Glomerular visceral epithelial cell (primary cell): Measurements from ENCODE around the gene C17orf50.

Source experiments
- DNase-seq: peaks from one replicate; pipeline ENCODE4 v3.0.0-alpha.2; 2016; ENCODE audit errors: extremely low spot score

The C17orf50 gene

DNA sequence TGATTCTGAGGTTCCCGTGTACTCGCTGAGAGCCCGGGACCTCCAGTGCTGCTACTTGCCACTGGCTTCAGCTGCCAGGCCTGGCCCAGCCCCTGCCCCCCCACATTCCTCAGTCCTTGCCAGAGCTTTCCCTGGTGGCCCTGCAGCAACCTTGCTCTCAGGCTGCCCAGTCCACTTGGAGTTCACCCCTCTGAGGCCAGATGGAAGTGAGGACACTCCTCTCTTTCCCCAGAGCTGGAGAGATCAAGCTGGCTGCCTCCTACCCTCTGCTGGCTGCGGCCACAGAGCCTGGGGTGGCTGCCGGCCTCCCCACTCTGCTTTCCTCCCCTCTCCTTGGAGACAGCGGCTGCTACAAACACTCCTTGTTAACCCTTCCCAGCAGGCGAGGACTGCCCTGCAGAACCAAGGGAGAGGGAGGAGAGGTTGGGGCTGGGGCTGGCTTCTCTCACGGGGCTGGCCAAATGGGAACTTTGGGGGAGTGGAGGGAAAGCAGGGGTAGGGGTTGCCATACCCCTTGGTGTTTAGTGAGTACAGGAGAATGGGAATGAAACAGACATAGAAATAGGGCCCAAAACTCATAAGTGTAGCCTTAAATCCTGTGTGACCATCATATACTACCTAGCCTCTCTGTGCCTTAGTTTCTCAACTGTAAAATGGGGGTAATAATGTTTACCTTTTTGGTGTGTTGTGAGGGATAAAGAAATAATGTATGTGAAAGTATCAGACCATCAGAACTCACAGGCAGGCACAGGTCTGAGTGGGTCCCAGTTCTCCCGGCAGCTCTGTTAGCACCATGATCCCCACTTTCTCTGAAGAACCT is 7.5 kb upstream of the C17orf50 start, which contains the start of gene GAS2L2:
Gene GAS2L2, minus strand, starts transcription at position 295 of the 820 bp plus-strand sequence. CDS start 389 bp downstream, outside the sequence.
- DNase-seq = no peak

DNA sequence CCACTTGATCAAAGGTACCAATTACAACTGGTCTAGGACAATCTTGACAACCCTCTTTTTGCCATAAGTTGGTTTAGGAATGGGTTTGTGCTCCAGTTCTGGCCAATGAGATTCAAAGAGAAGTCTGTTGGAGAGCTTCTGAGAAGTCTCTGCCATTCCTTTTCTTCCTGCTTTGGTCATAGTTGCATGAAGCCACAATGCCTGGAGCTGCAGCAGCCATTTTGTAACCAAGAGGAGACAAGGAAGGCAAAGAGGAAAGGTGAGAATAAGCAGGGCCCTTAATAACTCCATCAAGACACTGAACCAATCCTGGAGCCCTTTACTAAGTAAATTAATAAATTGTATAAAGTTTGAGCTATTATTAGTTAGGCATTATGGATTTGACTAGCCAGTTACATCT is 3.4 kb upstream of the C17orf50 start:
- DNase-seq = no peak

DNA sequence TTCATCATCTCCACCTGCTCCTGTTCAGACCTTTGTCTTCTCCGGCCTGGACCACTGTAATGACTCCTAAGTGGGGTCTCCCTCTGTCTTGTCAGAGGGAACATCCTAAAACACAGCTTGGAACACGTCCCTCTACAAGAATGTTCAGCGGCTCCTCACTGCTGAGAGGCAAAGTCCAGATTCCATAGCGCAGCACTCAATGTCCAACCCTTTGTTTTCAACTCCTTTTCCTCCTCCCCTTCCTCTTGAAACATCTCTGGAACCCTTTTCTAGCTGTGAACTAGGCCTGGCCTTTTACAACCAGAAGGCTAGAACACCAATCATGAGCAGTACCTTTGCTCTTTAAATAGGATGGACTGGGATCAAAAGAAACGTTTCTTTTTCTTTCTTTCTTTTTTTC is 914 bp downstream of the C17orf50 start:
- no peak for DNase-seq

DNA sequence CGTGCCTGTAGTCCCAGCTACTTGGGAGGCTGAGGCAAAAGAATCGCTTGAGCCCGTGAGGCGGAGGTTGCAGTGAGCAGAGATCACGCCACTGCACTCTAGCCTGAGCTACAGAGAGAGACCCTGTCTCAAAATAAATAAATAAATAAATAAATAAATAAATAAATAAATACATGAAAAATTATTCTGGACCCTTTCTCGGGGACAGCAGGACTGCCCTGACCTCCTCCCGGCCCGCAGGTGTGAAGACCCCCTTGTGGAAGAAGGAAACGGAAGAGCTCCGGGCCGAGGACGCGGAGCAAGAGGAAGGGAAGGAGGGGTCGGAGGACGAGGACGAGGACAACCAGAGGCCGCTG is 3.1 kb downstream of the C17orf50 start:
- DNase-seq = no peak

DNA sequence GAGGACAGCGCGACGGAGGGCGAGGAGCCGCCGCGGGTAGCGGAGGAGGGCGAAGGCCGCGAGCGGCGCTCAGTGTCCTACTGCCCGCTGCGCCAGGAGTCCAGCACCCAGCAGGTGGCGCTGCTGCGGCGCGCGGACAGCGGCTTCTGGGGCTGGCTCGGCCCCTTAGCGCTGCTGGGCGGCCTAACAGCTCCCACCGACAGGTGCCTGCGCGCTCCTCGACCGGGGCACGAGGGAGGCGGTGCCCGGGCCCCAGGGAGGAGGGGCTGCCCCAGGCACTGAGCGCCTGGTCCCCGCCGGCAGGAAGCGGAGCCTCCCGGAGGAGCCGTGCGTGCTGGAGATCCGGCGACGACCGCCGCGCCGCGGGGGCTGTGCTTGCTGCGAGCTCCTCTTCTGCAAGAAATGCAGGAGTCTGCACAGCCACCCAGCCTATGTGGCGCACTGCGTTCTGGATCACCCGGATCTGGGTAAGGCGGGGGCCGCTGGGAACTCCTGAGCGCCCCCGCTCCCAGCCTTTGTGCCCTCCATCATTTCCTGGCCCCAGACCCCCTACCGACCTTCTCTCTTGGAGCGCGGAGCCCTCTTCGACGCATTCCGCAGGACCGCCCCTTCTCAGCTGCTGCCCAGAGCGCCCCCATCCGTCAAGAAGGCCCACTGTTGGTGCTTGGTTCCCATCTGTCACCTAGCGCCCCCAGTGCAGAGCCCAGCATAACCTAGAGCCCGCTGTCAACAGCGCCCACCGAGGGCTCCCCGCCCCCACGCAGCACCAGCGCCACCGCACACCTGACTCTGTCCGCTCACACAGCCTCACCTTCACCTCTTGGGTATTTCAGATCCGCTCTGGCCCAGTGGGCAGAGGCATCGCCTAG is 3.7 kb downstream of the C17orf50 start:
- DNase-seq = peak; percentile 95

DNA sequence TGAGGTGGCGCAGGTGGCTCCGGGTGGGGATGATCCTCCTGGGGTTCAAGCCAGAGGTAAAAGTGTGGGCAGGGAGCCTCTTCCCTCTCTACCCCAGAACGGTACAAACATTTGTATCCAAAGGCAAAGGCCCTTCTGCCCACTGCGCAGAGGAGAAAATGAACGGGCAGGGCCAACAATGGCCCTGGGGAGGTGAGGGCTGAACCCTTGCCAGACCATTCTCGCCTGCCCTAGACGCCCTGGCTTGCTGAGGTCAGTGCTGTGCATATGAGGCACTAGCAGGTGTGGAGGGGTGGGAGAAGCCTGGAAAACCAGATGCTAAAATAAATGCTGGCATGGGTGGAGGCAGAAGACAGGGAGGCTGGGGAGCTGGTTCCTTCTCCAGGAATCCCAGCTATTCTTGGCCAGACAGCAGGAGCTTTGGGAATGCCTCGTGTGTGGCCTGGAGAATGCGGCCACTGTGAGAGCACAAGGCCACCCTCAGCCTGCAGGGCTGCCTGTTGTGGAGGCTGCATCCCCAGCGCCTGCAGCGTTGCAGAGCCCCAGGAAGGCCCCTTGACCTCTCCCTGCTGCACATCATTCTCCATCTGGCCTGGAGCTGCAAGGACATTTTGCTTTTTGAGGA is 4.5 kb downstream of the C17orf50 start:
- DNase-seq = no peak

DNA sequence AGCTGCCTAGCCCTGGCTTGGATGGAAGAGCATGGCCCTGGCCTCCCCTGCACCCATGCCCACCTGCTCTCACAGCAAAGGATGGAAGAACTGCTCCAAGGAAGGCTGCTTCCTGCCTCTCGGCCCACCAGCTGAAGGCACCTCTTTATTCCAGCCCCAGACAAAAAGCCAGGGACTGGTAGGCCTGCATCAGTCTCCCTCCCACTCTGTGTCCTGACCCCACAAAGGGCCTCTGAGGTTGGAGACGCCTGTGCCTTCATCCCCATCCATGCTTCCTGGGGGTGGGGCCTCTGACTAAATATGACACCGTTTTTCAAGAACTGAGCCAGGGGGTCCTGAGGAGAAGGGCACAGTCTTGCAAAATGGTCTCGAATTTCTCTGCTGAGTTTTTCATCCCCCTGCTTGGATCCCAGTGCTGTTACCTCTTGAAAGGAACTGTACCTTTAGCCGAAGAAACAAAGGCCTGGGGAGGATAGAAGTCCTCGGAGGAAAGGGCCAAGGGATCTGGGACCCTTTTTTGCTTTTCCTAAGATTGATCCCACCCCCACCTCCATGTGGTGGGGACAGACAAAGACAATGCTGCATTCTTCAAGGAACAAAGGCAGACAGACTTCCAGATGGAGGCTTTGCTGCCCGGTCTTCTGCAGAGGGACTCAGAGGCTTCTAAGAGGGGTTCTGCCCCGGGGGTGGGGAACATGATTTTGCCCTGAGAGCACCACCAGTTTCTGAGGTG is 5.2 kb downstream of the C17orf50 start:
- DNase-seq = no peak

DNA sequence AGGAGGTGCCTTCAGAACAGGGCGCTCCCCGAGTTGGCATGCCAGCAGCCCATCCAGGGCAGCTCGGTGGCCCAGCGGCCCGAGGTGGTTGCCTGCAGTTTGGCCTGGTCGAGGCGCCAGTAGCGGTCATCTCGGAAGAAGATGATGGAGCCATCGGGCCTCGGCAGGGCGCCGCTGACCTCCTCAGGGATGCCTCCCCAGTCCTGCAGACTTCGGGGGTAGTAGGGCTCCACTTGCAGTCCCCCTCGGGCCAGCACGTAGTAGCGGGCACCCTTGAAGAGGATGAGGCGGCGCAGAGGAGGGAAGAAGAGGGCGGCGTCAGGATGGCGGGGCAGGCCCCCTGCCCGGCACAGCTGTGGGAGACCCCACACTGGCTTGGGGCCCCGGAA is 5.8 kb downstream of the C17orf50 start:
- no peak for DNase-seq

DNA sequence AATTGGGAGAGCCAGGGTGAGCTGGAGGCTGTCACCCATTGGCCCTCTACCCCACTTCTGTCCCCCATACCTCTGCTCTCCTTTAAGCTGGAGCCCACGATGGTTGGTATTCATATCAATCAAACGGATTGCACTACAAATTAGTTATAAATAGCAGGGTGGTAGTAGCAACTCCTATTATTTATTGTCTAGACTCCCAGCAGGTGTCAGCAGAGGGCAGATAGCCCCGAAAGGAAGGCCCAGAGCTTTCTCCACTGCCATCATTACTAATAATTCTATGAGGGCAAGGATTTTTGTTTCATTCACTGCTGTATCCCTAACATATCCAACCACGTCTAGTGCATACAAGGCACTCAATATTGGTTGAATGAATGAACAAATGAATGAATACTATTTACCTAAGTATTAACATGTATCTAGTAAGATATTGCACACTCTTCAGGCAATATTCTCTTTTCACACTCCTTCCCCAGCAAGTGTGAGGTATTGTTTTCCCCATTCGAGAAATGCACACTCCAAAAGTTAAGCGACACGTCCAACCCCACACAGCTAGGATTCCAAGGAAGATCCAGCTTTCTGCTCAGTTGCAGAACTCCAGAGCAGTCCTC is 6.3 kb downstream of the C17orf50 start:
- DNase-seq = peak; percentile 58

DNA sequence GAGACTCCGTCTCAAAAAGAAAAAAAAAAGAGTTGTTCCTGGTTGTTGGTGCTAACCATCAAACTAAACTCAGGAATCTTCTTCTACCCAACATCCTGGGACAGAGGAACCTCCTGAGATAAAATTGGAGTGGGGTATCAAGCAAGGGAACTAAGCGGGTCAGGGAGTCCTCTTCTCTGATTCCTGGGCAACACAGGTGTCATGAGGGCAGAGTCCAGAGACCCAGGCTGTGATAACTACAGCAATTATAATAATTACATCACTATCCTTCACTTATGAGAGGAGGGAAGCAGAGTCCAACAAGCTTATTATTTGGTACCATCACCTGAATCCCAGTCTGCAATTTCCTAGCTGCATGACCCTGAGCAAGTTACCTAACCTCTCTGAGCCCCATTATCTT is 8.1 kb downstream of the C17orf50 start:
- no peak for DNase-seq

DNA sequence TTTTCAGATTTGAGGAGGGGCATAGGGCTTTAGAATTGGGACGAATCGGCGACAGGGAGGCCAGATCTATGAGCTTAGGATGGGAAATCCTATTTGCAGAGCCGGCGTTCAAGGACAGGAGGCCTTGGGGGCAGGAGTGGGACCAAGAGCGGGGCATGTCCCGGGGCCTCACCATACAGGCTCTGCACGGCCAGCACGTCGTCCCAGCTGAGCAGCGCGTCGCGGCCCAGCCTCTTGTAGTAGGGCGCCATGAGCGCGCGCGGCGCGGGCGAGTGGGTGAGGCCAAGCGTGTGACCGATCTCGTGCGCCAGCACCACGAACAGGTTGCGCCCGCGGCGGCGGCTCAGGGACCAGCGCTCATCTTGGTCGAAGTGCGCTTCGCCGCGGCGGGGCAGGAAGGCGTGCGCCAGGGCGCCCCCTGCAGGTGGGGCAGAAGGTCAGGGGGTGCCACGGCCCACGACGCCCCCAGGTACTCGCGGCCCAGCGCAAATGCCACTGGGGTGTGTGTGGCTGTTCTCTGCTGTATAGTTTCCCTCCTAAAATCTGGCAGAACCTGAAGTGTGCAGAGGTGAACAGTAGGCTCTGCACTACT is 9.3 kb downstream of the C17orf50 start:
- DNase-seq = no peak

DNA sequence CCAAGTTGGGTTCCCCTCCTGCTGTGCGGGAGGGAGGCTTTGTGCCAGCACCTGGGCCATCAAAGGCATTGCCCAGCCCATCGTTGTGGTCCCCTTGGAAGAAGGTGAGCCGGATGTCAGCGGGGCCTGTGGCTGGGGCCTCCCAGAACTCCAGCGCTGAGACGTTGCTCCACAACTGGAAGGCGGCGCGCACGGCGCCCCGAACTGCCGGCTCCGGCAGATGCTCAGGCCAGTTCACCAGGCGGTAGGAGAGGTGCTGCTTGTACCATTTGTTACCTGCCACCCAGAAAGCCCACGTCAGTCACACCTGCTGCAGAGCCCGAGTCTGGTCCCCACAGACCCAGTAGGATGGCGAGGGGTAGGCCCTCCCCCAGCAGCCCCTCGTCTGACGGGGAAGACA is 12.4 kb downstream of the C17orf50 start:
- no peak for DNase-seq

DNA sequence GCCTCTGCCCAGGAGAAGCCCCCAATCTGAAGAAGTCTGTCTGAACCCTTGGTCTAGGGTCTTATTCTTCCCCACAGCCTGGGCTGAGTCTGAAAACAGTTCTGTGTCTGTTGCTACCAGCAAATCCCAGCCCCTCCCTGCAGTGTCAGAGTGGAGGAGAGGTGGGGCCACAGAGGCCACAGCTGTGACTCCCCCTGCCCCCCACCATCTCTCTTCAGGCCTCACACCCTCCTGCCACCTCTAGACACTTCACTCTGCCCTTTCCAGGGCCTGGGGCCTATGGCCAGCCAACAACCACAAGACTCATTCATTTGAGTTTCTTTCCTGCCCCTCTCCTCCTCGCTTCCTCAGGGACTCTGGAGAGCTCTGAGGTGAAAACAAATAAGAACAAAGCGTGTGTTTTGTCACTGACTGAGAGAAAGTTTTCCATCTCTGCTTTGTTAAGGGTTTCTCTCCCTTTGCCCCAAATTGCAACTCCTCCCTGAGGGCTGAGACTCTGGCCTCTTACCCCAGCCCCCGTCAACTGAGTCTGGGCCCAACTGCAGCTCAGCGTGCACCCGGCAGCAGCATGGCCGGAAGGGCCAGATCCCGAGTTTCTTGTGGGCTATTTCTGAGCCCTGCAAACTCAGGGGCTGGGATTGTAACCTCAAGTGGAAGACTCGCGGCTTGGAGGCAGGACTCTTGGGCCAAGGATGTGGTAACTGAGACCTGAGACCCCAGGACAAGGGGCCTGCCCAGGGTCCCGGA is 13.2 kb downstream of the C17orf50 start:
- DNase-seq = no peak

DNA sequence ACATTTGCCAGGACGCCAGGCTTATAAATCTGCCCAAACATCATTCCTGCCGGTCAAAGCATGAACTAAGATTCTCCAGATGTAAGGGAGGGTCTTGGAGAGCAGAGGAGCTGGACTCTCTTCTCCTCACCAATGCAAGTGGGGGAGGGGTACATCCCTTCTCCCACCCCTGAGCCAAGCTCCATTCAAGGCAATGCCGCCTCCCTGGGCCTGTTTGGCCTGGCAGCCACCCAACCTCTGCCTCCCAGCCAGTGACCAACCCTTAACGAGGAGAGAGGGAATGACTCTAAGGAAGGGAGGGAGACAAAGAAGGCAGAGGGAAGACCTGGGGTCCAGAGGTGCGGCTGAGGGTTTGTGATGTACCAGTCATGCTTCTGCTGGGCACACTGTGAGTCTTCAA is 13.8 kb downstream of the C17orf50 start:
- DNase-seq = peak; percentile 68

DNA sequence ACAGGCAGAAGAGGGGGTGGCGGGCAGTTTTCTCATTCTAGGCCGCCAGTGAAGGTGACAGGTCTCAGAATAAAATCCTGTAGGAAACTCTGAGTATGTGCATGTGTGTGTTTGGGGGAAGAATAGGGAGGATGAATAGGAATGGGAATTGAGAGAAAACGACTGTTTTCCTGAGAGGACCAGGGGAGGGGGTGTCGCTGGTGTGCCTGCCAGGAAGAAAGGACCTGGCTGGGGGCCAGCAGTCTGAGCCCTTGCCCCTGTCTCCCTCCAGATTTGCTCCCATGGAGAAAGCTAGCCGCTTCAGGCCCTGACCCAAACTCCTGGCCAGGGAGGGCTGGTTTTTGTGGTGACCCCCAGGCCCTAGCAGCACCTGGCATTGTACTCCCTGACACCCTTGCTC is 14.4 kb downstream of the C17orf50 start:
- DNase-seq = no peak

DNA sequence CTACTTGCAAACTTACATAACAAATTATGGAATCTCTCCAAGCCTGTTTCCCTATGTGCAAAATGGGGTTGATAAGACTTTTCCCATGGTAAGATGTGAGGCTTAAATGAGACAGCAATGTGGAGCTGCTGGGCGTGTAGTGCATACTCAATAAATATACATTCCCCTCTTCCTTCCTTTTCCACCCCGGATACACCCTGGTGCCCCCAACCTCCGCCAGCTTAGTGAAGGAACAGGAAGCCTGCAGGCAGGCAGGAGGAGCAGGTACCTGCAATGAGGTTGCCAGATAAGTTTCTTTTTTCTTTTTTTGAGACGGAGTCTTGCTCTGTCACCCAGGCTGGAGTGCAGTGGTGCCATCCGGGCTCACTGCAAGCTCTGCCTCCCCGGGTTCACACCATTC is 14.9 kb downstream of the C17orf50 start:
- no peak for DNase-seq

DNA sequence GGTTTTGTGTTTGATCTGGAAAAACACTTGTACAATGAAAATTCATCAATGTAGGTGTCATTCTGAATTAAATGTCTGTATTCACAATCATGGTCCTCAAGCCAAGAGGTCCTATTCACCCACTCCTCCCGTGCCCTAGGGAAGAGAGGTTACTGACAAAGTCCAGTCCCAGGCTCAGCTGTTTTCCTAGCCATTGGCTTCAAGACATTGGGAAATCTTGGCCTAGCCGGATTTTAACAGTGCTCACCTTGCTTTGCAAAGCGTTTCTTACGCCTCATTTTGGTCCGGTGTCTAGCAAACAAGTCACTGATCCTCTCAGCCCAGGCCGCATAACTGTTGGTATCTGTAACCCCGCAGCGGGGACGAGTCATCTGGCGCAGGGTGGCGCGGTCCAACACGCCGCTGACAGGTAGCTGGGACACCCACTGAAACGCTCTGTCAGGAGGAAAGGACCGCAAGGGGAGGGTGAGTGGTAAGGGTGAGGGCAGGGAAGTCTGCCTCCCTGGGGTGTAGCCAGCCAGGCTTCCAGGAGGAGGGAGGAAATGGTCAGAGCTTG is 18.0 kb downstream of the C17orf50 start:
- DNase-seq = peak; percentile 49

DNA sequence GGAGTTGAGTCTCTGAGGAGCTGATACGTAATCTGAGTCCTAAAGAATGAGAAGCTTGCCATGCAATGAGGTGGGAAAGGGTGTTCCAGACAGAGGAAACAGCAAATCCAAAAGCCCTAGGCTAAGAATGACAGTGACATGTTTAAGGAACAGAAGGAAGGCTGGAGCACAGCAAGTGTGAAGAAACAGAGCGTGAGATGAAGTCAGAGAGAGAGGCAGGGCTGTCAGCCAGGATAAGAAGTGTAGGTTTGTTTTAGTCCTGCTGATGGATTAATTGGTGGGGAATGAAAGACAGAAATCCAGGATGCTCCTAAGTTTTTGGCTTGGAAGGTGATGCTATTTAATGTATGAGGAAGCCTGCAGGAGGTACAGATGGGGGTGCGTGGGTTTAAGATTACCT is 20.3 kb downstream of the C17orf50 start:
- DNase-seq = no peak

DNA sequence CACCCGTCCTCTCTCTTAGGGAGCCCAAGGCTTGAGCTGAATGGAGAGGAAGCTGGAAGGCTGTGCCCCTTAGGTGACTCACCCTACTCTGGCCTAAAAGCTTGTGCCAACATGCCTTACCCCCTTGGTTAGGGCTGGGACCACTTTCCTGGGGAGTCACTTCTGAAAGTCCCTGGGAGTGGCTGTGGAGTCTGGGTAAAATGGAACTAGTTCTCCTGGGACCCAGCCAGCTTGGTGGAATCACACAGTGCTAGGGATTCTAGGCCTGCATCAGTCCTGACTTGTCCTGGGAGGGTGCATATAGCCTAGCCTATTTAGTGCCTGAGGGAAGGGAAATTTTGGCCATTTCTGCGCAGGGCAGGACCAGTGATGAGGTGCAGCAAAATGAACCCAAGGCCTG is 24.2 kb downstream of the C17orf50 start:
- peak; percentile 22 for DNase-seq

DNA sequence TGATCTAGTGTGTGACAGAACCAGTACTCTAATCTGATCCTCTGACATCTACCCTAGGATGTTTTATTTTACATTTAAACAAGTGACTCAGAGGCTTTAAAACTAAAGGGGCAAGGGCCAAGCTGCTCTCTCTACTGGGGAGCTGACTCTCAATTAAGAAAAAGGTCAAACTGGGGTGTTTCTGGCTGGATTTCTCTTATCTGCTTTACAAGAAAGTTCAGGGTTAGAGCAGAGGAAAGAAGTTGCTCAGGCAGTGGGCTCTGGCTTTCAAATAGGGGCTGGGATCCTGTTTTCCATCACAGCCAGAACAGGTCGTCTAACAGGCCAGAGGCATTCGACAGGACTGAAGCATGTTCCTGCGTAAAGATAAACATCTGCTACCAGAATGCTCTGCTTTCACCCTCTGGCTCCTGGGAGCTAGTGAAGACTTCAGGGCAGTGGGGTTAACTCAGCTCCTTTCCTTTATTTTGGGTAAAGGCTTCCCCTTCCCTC is 26.3 kb downstream of the C17orf50 start:
- no peak for DNase-seq
